ENCODE results near the gene RNF212. TPM values are rescaled to one million over a fixed set of nuclear protein-coding genes. Genes with fewer than 3 reads are reported as not detected.

Gene RNF212
- total and polyA plus RNA-seq, 2 of the 13 experiments (the other 11 are each of a cell fraction or from before 2014, with no cell fraction given) = not detected

DNA sequence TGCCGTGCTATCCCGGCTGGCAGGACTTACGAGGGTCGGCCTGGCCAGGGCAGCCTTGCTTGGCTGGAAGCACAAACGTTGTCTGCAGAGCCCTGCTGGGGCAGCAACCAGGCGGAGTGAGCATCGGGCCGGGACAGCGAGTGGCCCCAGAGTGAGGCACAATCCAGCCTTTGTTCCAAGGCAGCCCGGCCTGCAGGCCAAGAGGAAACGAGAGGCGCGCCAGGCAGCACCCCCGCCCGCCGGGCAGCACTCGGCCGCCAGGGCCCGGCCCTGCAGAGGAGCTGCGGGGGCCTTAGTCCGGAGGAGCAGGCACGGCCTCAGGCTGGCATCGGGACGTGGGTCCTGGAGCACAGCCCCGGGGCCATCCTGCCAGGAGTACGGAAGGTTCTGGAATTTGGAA lies 77.9 kb downstream of the RNF212 start (continued):
- no peak for TF ChIP-seq ATRX (CRISPR knock-in tag; IDR thresholded peaks at IDR 0.05; ENCODE audit: borderline replicate concordance)
- TF ChIP-seq PCBP1 (IDR thresholded peaks at IDR 0.05; ENCODE audit: borderline replicate concordance, low read depth, low read length) = no peak
- TF ChIP-seq TBX2 (CRISPR knock-in tag; IDR thresholded peaks at IDR 0.05; ENCODE audit: borderline replicate concordance) = 0 out of 2 replicates have a peak, but pooled peaks have one; percentile 23
- TF ChIP-seq ARHGAP35 (CRISPR knock-in tag; IDR thresholded peaks at IDR 0.05; ENCODE audit: borderline replicate concordance) = no peak
- TF ChIP-seq AGO1 (IDR thresholded peaks at IDR 0.05; ENCODE audit: low read depth, low read length, poor library complexity, severe bottlenecking) = no peak
- TF ChIP-seq HNRNPK (IDR thresholded peaks at IDR 0.05; ENCODE audit: low read depth, low read length, poor library complexity, severe bottlenecking) = no peak
- no peak for TF ChIP-seq ZNF724P (CRISPR knock-in tag; IDR thresholded peaks at IDR 0.05; ENCODE audit: borderline replicate concordance)
- TF ChIP-seq SNAI1 (CRISPR knock-in tag; IDR thresholded peaks at IDR 0.05; ENCODE audit: borderline replicate concordance) = no peak
- TF ChIP-seq ZNF430 (CRISPR knock-in tag; IDR thresholded peaks at IDR 0.05) = no peak
- TF ChIP-seq SALL1 (CRISPR knock-in tag; IDR thresholded peaks at IDR 0.05) = peak; percentile 10; the same call in 1 of the 2 replicates
- no peak for TF ChIP-seq ZNF749 (CRISPR knock-in tag; IDR thresholded peaks at IDR 0.05; ENCODE audit: borderline replicate concordance)
- TF ChIP-seq NFATC3 (CRISPR knock-in tag; IDR thresholded peaks at IDR 0.05) = no peak
- TF ChIP-seq, protein P1, sequence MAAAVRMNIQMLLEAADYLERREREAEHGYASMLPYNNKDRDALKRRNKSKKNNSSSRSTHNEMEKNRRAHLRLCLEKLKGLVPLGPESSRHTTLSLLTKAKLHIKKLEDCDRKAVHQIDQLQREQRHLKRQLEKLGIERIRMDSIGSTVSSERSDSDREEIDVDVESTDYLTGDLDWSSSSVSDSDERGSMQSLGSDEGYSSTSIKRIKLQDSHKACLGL (CRISPR knock-in tag; IDR thresholded peaks at IDR 0.05) = no peak
- TF ChIP-seq, protein P2, sequence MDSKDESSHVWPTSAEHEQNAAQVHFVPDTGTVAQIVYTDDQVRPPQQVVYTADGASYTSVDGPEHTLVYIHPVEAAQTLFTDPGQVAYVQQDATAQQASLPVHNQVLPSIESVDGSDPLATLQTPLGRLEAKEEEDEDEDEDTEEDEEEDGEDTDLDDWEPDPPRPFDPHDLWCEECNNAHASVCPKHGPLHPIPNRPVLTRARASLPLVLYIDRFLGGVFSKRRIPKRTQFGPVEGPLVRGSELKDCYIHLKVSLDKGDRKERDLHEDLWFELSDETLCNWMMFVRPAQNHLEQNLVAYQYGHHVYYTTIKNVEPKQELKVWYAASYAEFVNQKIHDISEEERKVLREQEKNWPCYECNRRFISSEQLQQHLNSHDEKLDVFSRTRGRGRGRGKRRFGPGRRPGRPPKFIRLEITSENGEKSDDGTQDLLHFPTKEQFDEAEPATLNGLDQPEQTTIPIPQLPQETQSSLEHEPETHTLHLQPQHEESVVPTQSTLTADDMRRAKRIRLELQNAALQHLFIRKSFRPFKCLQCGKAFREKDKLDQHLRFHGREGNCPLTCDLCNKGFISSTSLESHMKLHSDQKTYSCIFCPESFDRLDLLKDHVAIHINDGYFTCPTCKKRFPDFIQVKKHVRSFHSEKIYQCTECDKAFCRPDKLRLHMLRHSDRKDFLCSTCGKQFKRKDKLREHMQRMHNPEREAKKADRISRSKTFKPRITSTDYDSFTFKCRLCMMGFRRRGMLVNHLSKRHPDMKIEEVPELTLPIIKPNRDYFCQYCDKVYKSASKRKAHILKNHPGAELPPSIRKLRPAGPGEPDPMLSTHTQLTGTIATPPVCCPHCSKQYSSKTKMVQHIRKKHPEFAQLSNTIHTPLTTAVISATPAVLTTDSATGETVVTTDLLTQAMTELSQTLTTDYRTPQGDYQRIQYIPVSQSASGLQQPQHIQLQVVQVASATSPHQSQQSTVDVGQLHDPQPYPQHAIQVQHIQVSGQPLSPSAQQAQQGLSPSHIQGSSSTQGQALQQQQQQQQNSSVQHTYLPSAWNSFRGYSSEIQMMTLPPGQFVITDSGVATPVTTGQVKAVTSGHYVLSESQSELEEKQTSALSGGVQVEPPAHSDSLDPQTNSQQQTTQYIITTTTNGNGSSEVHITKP (CRISPR knock-in tag; IDR thresholded peaks at IDR 0.05; ENCODE audit: low read depth) = no peak
- TF ChIP-seq ZNF317 (CRISPR knock-in tag; IDR thresholded peaks at IDR 0.05) = no peak
- TF ChIP-seq YEATS2 (CRISPR knock-in tag; IDR thresholded peaks at IDR 0.05; ENCODE audit: borderline replicate concordance) = no peak
- TF ChIP-seq HNRNPLL (IDR thresholded peaks at IDR 0.05; ENCODE audit: low read depth, low read length, poor library complexity, severe bottlenecking) = peak; percentile 13
- TF ChIP-seq ZNF572 (CRISPR knock-in tag; IDR thresholded peaks at IDR 0.05) = no peak
- TF ChIP-seq ZNF790 (CRISPR knock-in tag; IDR thresholded peaks at IDR 0.05; ENCODE audit: borderline replicate concordance) = no peak
- no peak for TF ChIP-seq TCF7 (IDR thresholded peaks at IDR 0.05; ENCODE audit: low read depth)
- TF ChIP-seq TGIF2 (CRISPR knock-in tag; IDR thresholded peaks at IDR 0.05) = peak; percentile 43; the same call in 1 of the 2 replicates
- no peak for TF ChIP-seq ZNF781 (CRISPR knock-in tag; IDR thresholded peaks at IDR 0.05; ENCODE audit: borderline replicate concordance, not compliant biosample characterization)
- TF ChIP-seq PHB2 (IDR thresholded peaks at IDR 0.05; ENCODE audit: partially characterized antibody) = no peak
- no peak for TF ChIP-seq ZNF737 (CRISPR knock-in tag; IDR thresholded peaks at IDR 0.05; ENCODE audit: borderline replicate concordance)
- TF ChIP-seq, protein P3, sequence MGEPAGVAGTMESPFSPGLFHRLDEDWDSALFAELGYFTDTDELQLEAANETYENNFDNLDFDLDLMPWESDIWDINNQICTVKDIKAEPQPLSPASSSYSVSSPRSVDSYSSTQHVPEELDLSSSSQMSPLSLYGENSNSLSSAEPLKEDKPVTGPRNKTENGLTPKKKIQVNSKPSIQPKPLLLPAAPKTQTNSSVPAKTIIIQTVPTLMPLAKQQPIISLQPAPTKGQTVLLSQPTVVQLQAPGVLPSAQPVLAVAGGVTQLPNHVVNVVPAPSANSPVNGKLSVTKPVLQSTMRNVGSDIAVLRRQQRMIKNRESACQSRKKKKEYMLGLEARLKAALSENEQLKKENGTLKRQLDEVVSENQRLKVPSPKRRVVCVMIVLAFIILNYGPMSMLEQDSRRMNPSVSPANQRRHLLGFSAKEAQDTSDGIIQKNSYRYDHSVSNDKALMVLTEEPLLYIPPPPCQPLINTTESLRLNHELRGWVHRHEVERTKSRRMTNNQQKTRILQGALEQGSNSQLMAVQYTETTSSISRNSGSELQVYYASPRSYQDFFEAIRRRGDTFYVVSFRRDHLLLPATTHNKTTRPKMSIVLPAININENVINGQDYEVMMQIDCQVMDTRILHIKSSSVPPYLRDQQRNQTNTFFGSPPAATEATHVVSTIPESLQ (CRISPR knock-in tag; conservative IDR thresholded peaks at IDR 0.05) = no peak
- TF ChIP-seq FOXA3 (CRISPR knock-in tag; IDR thresholded peaks at IDR 0.05) = no peak

All from HepG2 (cell line).